ENCODE results near the gene CENPW.

DNA sequence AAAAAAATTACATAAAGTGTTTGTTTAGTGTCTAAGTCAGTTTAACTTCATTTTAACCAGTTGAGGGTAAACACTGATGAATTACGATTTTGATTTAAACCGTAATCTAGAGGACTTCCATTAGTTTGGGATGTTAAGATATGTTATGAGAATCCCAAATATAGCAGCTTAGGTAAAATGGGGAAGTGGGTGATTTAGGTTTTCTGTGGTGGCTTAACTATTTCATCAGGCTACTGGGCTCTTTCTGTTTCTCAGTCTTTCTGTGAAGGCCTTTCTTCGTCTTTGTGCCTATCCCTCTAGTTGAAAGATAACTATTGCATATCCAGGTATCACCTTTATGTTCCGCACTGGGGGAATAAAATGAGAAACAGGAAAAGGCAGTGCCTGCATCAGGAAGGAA is 27.9 kb downstream of the CENPW start:
- TF ChIP-seq, protein P1, sequence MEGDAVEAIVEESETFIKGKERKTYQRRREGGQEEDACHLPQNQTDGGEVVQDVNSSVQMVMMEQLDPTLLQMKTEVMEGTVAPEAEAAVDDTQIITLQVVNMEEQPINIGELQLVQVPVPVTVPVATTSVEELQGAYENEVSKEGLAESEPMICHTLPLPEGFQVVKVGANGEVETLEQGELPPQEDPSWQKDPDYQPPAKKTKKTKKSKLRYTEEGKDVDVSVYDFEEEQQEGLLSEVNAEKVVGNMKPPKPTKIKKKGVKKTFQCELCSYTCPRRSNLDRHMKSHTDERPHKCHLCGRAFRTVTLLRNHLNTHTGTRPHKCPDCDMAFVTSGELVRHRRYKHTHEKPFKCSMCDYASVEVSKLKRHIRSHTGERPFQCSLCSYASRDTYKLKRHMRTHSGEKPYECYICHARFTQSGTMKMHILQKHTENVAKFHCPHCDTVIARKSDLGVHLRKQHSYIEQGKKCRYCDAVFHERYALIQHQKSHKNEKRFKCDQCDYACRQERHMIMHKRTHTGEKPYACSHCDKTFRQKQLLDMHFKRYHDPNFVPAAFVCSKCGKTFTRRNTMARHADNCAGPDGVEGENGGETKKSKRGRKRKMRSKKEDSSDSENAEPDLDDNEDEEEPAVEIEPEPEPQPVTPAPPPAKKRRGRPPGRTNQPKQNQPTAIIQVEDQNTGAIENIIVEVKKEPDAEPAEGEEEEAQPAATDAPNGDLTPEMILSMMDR (conservative IDR thresholded peaks at IDR 0.05): no peak
- no peak for TF ChIP-seq EZH2 (IDR thresholded peaks at IDR 0.05; ENCODE audit: low read depth)

Data from PC-9 (cell line).